B cell (primary cell): ENCODE data around the gene SYT2.
"Not testable (repeated sequence)": the region's sequence is repeated elsewhere in the genome, so short reads cannot be mapped to it uniquely, and the experiment has no call there.

Experiments
- CTCF ChIP-seq: fragments of 200-600 bp; IDR thresholded peaks from one replicate; pipeline ENCODE4 v1.8.0; 2022; ENCODE audit warnings: antibody characterized with exemption, mild to moderate bottlenecking
- EZH2 ChIP-seq: IDR thresholded peaks from 2 replicates; pipeline ENCODE4 v1.6.1; 2012; ENCODE audit warnings: borderline replicate concordance, low read depth, mild to moderate bottlenecking, moderate library complexity, low read length; ENCODE audit not compliant: insufficient read depth, poor library complexity, severe bottlenecking

DNA sequence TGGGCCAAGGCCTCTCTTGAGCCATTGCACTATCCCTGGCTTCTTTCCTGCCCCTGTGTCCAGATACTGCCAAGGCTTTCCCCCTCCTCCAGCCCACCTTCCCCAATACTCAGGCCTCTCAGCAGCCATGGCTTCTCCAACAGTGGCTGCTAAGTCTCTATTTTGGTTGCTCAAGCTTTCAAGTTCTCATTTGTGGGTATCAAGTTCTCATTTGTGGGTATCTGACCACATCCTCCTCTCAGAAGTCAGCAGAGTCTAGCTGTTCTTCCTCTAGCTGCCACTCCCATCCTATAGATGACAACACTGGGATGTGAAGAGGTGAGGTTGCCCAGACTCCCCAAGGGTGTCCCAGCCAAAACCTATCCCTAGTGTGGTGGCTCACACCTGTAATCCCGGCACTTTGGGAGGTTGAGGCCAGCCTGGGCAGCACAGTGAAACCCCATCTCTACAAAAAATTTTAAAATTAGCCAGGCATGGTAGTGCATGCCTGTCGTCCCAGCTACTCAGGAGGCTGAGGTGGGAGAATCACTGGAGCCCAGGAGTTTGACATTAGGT is 80.9 kb downstream of the SYT2 start:
- not testable (repeated sequence) for TF ChIP-seq CTCF, EZH2
